ENCODE measurements around the gene PTPN4.

The PTPN4 gene

DNA sequence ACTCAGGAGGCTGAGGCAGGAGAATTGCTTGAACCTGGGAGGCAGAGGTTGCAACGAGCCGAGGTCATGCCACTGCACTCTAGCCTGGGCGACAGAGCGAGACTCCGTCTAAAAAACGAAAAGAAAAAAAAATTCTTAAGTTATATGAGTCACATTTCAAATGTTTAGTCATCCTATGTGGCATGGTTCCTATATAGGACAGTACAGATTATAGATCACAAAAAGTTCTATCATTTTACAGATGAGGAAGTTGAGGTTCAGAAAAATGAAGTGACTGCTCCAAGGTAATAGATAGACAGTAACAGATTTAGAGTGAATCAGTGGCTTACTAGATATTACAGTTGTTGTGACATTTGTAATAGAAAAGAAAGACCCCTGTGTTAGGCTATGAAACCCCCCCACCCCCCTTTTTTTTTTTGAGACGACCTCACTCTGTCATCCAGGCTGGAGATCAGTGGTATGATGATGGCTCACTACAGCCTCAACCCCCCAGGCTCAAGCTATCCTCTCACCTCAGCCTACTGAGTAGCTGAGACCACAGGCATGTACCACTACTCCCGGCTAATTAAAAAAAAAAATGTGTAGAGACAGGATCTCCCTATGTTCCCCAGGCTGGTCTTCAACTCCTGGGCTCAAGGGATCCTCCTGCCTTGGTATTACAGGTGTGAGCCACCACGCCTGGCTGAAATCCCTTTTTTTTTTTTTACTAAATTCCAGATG lies 22.7 kb downstream of the PTPN4 start:
- TF ChIP-seq, protein P1, sequence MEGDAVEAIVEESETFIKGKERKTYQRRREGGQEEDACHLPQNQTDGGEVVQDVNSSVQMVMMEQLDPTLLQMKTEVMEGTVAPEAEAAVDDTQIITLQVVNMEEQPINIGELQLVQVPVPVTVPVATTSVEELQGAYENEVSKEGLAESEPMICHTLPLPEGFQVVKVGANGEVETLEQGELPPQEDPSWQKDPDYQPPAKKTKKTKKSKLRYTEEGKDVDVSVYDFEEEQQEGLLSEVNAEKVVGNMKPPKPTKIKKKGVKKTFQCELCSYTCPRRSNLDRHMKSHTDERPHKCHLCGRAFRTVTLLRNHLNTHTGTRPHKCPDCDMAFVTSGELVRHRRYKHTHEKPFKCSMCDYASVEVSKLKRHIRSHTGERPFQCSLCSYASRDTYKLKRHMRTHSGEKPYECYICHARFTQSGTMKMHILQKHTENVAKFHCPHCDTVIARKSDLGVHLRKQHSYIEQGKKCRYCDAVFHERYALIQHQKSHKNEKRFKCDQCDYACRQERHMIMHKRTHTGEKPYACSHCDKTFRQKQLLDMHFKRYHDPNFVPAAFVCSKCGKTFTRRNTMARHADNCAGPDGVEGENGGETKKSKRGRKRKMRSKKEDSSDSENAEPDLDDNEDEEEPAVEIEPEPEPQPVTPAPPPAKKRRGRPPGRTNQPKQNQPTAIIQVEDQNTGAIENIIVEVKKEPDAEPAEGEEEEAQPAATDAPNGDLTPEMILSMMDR (IDR thresholded peaks at IDR 0.05; ENCODE audit: low read depth, low read length, missing control alignments) = no peak
- Histone ChIP-seq H3K4me3 (ENCODE audit: low read depth, low read length) (no peak overlapping the region), H3K36me3 (replicated peaks) (no peaks in the 10 kb centered on the region), H3K27me3 (replicated peaks) (no peaks in the 10 kb centered on the region), H3K27ac (no peak overlapping the region)
- no peak for DNase-seq
- in situ Hi-C loops (cut with HindIII; ENCODE audit: low pct_ligation_motif_present, low sequenced_read_pairs) = no loop called here

DNA sequence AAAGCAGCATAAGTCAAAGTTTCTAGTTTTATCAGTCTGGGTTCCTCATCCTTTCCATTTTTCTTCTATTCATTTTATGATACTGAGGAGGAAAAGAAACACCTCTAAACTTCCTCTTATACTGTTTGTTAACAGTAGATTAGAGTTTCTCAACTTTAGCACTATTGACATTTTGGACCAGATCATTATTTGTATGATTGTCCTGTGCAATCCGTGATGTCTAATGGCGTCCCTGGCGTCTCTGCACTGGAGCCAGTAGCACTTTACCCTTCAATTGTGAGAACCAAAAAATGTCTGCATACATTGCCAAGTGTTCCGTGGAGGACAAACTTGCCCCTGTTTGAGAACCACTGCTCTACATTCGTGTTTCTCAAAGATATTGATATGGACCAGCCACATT lies 25.2 kb downstream of the PTPN4 start:
- TF ChIP-seq, protein P1 (IDR thresholded peaks at IDR 0.05; ENCODE audit: low read depth, low read length, missing control alignments) = no peak
- in situ Hi-C loops (cut with HindIII; ENCODE audit: low pct_ligation_motif_present, low sequenced_read_pairs) = no loop called here
- Histone ChIP-seq H3K27ac (no peak overlapping the region), H3K4me3 (ENCODE audit: low read depth, low read length) (no peak overlapping the region), H3K36me3 (replicated peaks) (no peaks in the 10 kb centered on the region), H3K27me3 (replicated peaks) (no peaks in the 10 kb centered on the region)
- DNase-seq = no peak

DNA sequence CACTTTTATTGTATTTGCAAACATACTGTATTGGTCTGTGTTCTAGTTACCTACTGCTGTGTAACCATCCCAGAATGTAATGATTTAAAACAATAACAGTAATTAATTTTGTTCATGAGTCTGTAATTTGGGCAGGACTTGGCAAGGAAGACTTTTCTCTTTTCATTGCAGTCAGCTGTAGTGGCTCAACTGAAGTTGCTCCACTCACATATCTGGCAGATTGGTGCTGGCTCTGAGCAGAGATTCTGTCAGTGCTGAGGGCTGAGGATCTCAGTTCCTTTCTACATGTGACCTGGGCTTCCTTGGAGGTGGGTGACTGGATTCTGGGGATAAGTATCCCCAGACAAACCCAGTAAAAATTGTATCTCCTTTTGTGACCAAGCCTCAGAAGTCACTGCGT lies 26.6 kb downstream of the PTPN4 start:
- H3K4me3 ChIP-seq (ENCODE audit: low read depth, low read length) = no peak overlapping the region
- no peaks in the 10 kb centered on the region for H3K36me3 ChIP-seq (replicated peaks)
- H3K27ac ChIP-seq = no peak overlapping the region
- no peaks in the 10 kb centered on the region for H3K27me3 ChIP-seq (replicated peaks)
- TF ChIP-seq, protein P1 (IDR thresholded peaks at IDR 0.05; ENCODE audit: low read depth, low read length, missing control alignments) = no peak
- DNase-seq = no peak
- in situ Hi-C loops (cut with HindIII; ENCODE audit: low pct_ligation_motif_present, low sequenced_read_pairs) = no loop called here

DNA sequence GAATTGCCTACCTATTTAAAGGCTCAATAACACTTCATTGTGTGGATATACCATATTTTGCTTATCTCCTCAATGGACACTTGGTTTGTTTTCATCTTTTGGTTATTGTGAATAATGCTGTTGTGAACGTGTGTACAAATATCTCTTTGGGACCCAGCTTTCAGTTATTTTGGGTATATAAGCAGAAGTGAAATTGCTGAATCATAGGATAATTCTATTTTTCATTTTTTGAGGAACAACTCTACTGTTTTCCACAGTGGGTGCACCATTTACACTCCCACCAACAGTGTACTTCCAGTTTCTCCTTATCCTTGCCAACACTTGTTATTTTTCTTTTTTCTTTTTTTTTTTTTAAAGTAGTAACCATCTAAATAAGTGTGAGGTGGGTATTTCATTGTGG lies 29.0 kb downstream of the PTPN4 start:
- TF ChIP-seq, protein P1 (IDR thresholded peaks at IDR 0.05; ENCODE audit: low read depth, low read length, missing control alignments) = no peak
- Histone ChIP-seq H3K27me3 (replicated peaks) (no peaks in the 10 kb centered on the region), H3K27ac (no peak overlapping the region), H3K4me3 (ENCODE audit: low read depth, low read length) (no peak overlapping the region), H3K36me3 (replicated peaks) (no peaks in the 10 kb centered on the region)
- in situ Hi-C loops (cut with HindIII; ENCODE audit: low pct_ligation_motif_present, low sequenced_read_pairs) = no loop called here
- DNase-seq = no peak

DNA sequence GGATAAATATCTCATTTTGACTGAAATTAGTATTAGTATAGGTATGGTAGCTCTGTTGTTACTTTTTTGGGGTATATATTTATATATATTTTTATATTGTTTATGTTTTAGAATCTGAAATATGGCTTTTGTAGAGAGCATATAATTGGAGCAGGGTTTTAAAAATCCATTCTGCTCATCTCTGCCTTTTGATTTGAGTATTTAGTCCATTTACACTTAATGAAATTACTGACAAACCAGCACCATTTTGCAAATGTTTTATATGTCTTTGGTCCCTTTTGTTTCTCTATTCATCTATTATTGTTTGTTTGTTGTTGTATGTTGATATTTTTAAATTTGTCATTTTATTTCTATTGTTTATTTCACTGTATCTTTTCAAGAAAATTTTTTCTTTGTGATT lies 30.7 kb downstream of the PTPN4 start:
- in situ Hi-C loops (cut with HindIII; ENCODE audit: low pct_ligation_motif_present, low sequenced_read_pairs) = no loop called here
- DNase-seq = no peak
- TF ChIP-seq, protein P1 (IDR thresholded peaks at IDR 0.05; ENCODE audit: low read depth, low read length, missing control alignments) = no peak

DNA sequence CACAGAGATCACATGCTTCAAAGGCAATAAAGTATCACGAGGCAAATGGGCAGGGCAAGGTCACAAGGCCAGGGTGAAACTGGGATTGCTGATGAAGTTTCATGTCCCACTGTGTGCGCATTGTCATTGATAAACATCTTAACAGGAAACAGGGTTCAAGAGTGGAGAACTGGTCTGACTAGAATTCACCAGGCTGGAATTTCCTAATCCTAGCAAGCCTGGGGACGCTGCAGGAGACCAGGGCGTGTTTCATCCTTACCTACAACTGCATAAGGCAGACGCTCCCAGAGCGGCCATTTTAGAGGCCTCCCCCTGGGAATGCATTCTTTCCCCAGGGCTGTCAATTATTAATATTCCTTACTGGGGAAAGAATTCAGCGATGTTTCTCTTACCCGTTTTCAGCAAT lies 33.2 kb downstream of the PTPN4 start:
- no peaks in the 10 kb centered on the region for H3K36me3 ChIP-seq (replicated peaks)
- H3K4me3 ChIP-seq (ENCODE audit: low read depth, low read length) = no peak overlapping the region
- TF ChIP-seq, protein P1 (IDR thresholded peaks at IDR 0.05; ENCODE audit: low read depth, low read length, missing control alignments) = no peak
- H3K27me3 ChIP-seq (replicated peaks) = no peaks in the 10 kb centered on the region
- DNase-seq = no peak
- in situ Hi-C loops (cut with HindIII; ENCODE audit: low pct_ligation_motif_present, low sequenced_read_pairs) = no loop called here
- no peak overlapping the region for H3K27ac ChIP-seq

More for the DNA sequence above, 30.7 kb downstream of the PTPN4 start:
- Histone ChIP-seq H3K27me3 (replicated peaks) (no peaks in the 10 kb centered on the region), H3K36me3 (replicated peaks) (no peaks in the 10 kb centered on the region), H3K27ac (no peak overlapping the region), H3K4me3 (ENCODE audit: low read depth, low read length) (no peak overlapping the region)
